ENCODE results near the gene GPX3. TPM values are rescaled to one million over a fixed set of nuclear protein-coding genes. Genes with fewer than 3 reads are reported as not detected.

Gene GPX3
- total RNA-seq, 6 experiments from 2014 or later = 192 to 869 (median 343) TPM

GRCh38 chr5:151073280-151073679 lies 52.9 kb downstream of the GPX3 start:
- Histone ChIP-seq H3K9me3 (no peaks in the 10 kb centered on the region), H3K4me3 (no peak overlapping the region), H3K4me1 (peaks cover 0 to 52% (median 29%) of the 10 kb centered on the region in 4 donors), H3K36me3 (no peaks in the 10 kb centered on the region), H3K27ac (no peak overlapping the region), H3K27me3 (no peaks in the 10 kb centered on the region)
- intact Hi-C loops (cut with DNase I) = no loop called here
- 91% methylated on average over 2 of the region's 2 CpGs for WGBS (ENCODE audit: insufficient coverage, low coverage, low lambda C conversion rate, missing lambda C conversion rate)
- no peak for ATAC-seq
- TF ChIP-seq CTCF (IDR thresholded peaks at IDR 0.05) (no peak), POLR2A (IDR thresholded peaks at IDR 0.05) (no peak)
- no peak for DNase-seq

- Histone ChIP-seq H3K4me1 (peaks cover 0 to 52% (median 29%) of the 10 kb centered on the region in 4 donors), H3K36me3 (no peaks in the 10 kb centered on the region), H3K4me3 (no peak overlapping the region), H3K27me3 (no peaks in the 10 kb centered on the region), H3K27ac (no peak overlapping the region), H3K9me3 (no peaks in the 10 kb centered on the region)
- 93% methylated on average over 2 of the region's 2 CpGs for WGBS (ENCODE audit: insufficient coverage, low coverage, low lambda C conversion rate, missing lambda C conversion rate)
- ATAC-seq = no peak
- TF ChIP-seq CTCF (IDR thresholded peaks at IDR 0.05) (no peak), POLR2A (IDR thresholded peaks at IDR 0.05) (no peak)
- DNase-seq = no peak
- intact Hi-C loops (cut with DNase I) = no loop called here
Observed at GRCh38 chr5:151074557-151074956, 54.2 kb downstream of the GPX3 start.

DNA sequence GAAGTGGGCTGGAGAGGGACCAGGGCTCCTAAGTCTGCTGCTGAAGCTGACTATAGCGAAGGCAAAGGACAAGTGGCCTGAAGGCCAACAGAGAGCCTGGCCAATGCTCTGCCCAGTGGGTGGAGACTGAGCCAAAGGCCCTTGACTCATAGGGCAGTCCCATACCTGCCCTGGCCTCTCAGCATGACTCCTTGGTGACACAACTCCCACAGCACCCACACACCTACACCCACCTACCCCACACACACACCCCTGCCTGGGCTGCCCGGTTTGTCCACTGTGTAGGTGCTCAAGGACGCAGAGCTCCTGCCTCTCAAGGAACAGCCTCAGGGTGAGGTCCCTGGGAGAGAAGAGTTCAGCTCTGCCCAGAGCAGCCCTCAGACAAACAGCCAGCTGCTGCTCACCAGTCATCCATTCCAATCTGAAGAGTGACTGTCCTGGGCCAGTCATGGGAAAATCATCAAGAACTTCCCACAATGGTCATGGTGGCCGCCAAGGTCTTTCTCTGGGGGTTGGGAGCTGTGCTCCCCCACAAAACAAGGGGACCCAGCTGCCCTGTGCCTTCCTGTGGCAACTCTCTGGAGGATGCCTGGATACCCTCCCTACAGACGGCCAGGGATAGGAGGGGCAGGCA lies 55.4 kb downstream of the GPX3 start:
- WGBS (ENCODE audit: insufficient coverage, low coverage, low lambda C conversion rate, missing lambda C conversion rate) = 60% methylated on average over 1 of the region's 5 CpGs
- peak overlapping the region; percentile 53 to 61 (median 55) for H3K27ac ChIP-seq
- peaks cover 0 to 53% (median 28%) of the 10 kb centered on the region in 4 donors for H3K4me1 ChIP-seq
- intact Hi-C loops (cut with DNase I) = no loop called here
- H3K4me3 ChIP-seq = no peak overlapping the region
- H3K27me3 ChIP-seq = no peaks in the 10 kb centered on the region
- ATAC-seq (peak; percentile 76 to 84 (median 80)), DNase-seq (peak; percentile 78 to 87 (median 83))
- H3K36me3 ChIP-seq = no peaks in the 10 kb centered on the region
- TF ChIP-seq POLR2A (IDR thresholded peaks at IDR 0.05) (no peak), CTCF (IDR thresholded peaks at IDR 0.05) (no peak)
- H3K9me3 ChIP-seq = no peaks in the 10 kb centered on the region

- intact Hi-C loops (cut with DNase I) = no loop called here
- Histone ChIP-seq H3K27me3 (no peaks in the 10 kb centered on the region), H3K9me3 (no peaks in the 10 kb centered on the region), H3K36me3 (no peaks in the 10 kb centered on the region), H3K4me1 (peaks cover 0 to 53% (median 29%) of the 10 kb centered on the region in 4 donors), H3K4me3 (no peak overlapping the region), H3K27ac (peak overlapping the region in 1 of 3 donors; percentile 61)
- WGBS (ENCODE audit: insufficient coverage, low coverage, low lambda C conversion rate, missing lambda C conversion rate) = 68% methylated on average over 3 of the region's 6 CpGs
- no peak for DNase-seq
- ATAC-seq = no peak
- no peak for TF ChIP-seq POLR2A (IDR thresholded peaks at IDR 0.05)
- TF ChIP-seq CTCF (IDR thresholded peaks at IDR 0.05) = no peak
Observed at GRCh38 chr5:151076616-151077015, 56.2 kb downstream of the GPX3 start.
